Uterus (tissue), 4 donors: ENCODE results near the gene MDFIC2. TPM values are rescaled to one million over a fixed set of nuclear protein-coding genes. Genes with fewer than 3 reads are reported as not detected.

Experiments used
- DNase-seq, 2 donors: peaks; one replicate each; pipeline ENCODE4 v3.0.0-alpha.2; 2019 to 2020
- H3K27ac ChIP-seq, 2 donors: fragments of 200-600 bp; sonication (generic); 1 replicate in 1 of 2; 2 replicates in 1 of 2; pipeline ENCODE4 v1.5.1; 2016 to 2018
- H3K27me3 ChIP-seq, 2 donors: fragments of 200-600 bp; sonication (generic); one replicate each; pipeline ENCODE4 v1.5.1; 2018 to 2019; ENCODE audit warnings: control low read depth in 1 of 2
- H3K36me3 ChIP-seq, 2 donors: fragments of 200-600 bp; sonication (generic); one replicate each; pipeline ENCODE4 v1.5.1; 2019; ENCODE audit warnings: control low read depth in 1 of 2
- H3K4me1 ChIP-seq, 2 donors: fragments of 200-600 bp; sonication (generic); one replicate each; pipeline ENCODE4 v1.5.1; 2018 to 2019; ENCODE audit warnings: control low read depth in 1 of 2
- H3K4me3 ChIP-seq, 2 donors: fragments of 200-600 bp; sonication (generic); 1 replicate in 1 of 2; 2 replicates in 1 of 2; pipeline ENCODE4 v1.5.1; 2018 to 2019; ENCODE audit warnings: mild to moderate bottlenecking in 1 of 2
- H3K9me3 ChIP-seq, 2 donors: fragments of 200-600 bp; sonication (generic); one replicate each; pipeline ENCODE4 v1.5.1; 2019; ENCODE audit warnings: control low read depth in 1 of 2
- CTCF ChIP-seq, 4 experiments: fragments of 200-600 bp in 2 of 4; fragments of 450-650 bp in 2 of 4; sonication (generic) in 2 of 4; IDR thresholded peaks; one replicate each; pipeline ENCODE4 v1.5.1; 2016 to 2019; ENCODE audit warnings: antibody characterized with exemption in 4 of 4, mild to moderate bottlenecking in 2 of 4, moderate library complexity in 1 of 4
- POLR2A ChIP-seq, 2 donors: fragments of 450-650 bp; IDR thresholded peaks; one replicate each; pipeline ENCODE4 v1.6.1; 2016; ENCODE audit warnings: antibody characterized with exemption in 2 of 2, mild to moderate bottlenecking in 1 of 2, moderate library complexity in 1 of 2
- intact Hi-C: fragments of 100-400 bp; cut with DNase I; formaldehyde crosslinking; loops from one replicate; pipeline ENCODE4 v1.15.1; 2023; ENCODE audit warnings: low total_unique reads
- total RNA-seq, 4 donors: library from RNA; depleted of rRNA in 3 of 4; stranded (reverse); fragments of >200 nt in 3 of 4; gene quantifications; one replicate each; pipeline versions ENCODE4 v1.1.0 to v1.2.4, GENCODE V29; 2014 to 2023
- donor health status: DM: yes; HTN: yes; CAD: no.

The MDFIC2 gene
- not detected for total RNA-seq

DNA sequence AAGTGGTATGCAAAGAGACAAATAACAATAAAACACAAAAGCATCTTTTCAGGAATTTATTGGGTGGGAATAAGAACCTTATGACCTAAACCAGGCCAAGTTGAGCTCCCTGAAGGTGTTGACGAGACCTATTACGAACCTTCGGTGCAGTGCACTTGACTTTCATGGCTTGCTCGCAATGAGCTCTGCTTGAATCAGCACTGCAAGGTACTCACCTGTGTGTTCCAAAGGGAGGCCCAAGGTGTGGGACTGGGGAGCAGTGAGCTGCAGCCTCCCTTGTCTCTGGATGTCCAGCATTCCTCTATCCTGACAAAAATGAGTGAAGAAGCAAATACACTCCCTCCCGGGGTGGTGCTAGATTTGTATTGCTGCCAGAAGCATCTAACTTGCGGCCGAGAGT lies at the start of gene MDFIC2:
Gene MDFIC2 (minus strand): TSS at position 303 of the 400 bp plus-strand sequence. CDS start 665 bp downstream, outside the sequence.
- Histone ChIP-seq H3K27ac (no peak within 1 kb of the TSS), H3K36me3 (no peaks in the 10 kb centered on the region), H3K9me3 (no peaks in the 10 kb centered on the region), H3K4me3 (no peak within 1 kb of the TSS), H3K4me1 (no peaks in the 10 kb centered on the region), H3K27me3 (no peaks in the 10 kb centered on the region)
- intact Hi-C loops: no loop called here
- no peak for DNase-seq
- TF ChIP-seq POLR2A (IDR thresholded peaks at IDR 0.05): no peak
- no peak for TF ChIP-seq CTCF (IDR thresholded peaks at IDR 0.05)

DNA sequence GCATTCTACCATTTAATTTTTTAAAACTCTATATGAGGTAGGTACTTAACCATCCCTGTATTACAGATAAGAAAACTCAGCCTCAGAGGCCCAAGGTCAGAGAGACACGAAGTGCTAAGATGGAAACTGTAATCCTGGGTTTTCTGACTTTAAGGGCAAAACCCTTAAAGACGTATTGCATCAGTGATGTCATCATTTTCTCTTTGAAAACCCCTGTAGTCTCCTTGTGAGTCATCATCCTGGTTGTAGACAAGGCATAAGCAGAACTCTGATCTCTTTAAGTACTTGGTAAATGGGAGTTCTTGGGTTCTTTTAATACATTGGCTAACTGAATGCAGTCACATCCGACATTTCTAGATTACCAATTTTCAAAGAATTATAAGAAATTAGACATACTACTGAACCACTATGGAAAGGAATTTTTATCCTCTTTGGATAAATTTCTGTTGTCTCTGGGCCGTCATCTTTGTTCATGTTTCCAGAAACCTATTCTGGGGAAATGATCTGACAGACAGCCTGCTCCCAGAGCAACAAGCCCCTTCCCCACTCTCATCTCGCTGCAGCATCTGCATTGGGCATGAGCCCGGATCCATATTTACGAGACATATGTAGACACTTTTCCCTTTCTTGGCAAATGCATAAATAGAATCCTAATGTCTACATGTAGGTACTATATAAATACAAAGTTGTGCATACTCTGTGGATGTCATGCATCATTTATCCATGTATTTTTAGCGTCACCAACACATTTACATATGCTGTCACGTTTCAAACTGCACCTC lies 48.7 kb upstream of the MDFIC2 start:
- H3K27me3 ChIP-seq: no peaks in the 10 kb centered on the region
- TF ChIP-seq POLR2A (IDR thresholded peaks at IDR 0.05): no peak
- no peaks in the 10 kb centered on the region for H3K36me3 ChIP-seq
- H3K4me3 ChIP-seq: no peak overlapping the region
- intact Hi-C loops: no loop called here
- no peaks in the 10 kb centered on the region for H3K4me1 ChIP-seq
- no peak overlapping the region for H3K27ac ChIP-seq
- no peak for DNase-seq
- H3K9me3 ChIP-seq: no peaks in the 10 kb centered on the region

DNA sequence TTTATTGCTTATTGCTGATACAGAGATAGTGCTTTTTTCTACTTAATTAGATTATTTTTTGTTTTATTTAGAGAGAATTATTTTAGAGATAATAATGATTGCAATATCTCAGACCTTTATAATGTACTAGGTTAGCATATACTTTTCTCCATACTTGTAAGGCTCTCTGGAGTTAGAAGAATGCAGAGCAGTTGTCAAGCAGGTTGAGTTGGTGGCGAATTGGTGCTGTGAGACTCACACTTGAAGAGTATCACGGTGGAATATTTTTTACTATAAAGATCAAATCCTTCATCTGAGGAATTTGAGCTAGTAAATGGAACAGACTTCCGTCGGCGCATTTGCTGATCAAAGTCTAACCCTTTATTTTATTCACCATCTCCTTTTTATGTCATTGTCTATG lies 47.3 kb upstream of the MDFIC2 start:
- no peaks in the 10 kb centered on the region for H3K27me3 ChIP-seq
- no peaks in the 10 kb centered on the region for H3K9me3 ChIP-seq
- no peak overlapping the region for H3K27ac ChIP-seq
- no peak for DNase-seq
- no peak overlapping the region for H3K4me3 ChIP-seq
- no peaks in the 10 kb centered on the region for H3K4me1 ChIP-seq
- intact Hi-C loops: no loop called here
- no peaks in the 10 kb centered on the region for H3K36me3 ChIP-seq
- TF ChIP-seq CTCF (IDR thresholded peaks at IDR 0.05): no peak
- no peak for TF ChIP-seq POLR2A (IDR thresholded peaks at IDR 0.05)

DNA sequence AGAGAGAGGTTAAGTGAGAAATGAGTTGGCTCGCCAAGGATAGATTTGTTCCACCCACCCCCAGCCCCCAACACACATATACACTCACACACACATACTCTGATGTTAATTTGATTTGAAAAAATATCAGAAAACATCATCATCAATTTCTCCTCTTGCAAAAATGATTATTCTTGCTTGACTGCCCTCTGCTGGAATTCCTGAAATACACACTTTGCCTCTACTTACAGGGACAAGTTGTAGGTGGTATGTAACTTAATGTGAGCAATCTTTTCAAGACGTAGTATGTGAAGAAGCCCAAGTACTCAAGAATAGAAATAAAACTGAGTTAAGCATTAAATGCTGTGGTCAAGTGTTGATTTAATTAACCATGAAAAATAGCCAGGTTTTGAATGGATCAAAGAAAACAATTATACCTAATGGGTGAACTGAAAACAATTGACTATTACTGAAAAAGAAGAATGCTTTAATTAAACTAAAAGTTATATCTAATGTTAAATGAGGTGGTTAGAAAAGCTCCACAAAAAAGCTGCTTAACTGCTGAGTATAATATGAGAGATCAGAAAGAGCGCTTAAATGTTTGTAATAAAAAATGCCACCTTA lies 46.6 kb upstream of the MDFIC2 start:
- Histone ChIP-seq H3K4me3 (no peak overlapping the region), H3K27ac (no peak overlapping the region), H3K27me3 (no peaks in the 10 kb centered on the region), H3K9me3 (no peaks in the 10 kb centered on the region), H3K36me3 (no peaks in the 10 kb centered on the region), H3K4me1 (no peaks in the 10 kb centered on the region)
- TF ChIP-seq CTCF (IDR thresholded peaks at IDR 0.05) (peak; percentile 36 to 57 (median 42)), POLR2A (IDR thresholded peaks at IDR 0.05) (no peak)
- intact Hi-C loops: no loop called here
- DNase-seq: no peak

GRCh38 chr3:70352215-70352614 lies 39.8 kb upstream of the MDFIC2 start:
- TF ChIP-seq CTCF (IDR thresholded peaks at IDR 0.05): no peak
- no peak for TF ChIP-seq POLR2A (IDR thresholded peaks at IDR 0.05)
- H3K9me3 ChIP-seq: no peaks in the 10 kb centered on the region
- H3K27me3 ChIP-seq: no peaks in the 10 kb centered on the region
- no peak for DNase-seq
- no peak overlapping the region for H3K27ac ChIP-seq
- no peaks in the 10 kb centered on the region for H3K4me1 ChIP-seq
- H3K4me3 ChIP-seq: no peak overlapping the region
- no peaks in the 10 kb centered on the region for H3K36me3 ChIP-seq
- intact Hi-C loops: no loop called here
